Thymus (tissue), 11 donors: ENCODE results near the gene PAQR6. TPM values are rescaled to one million over a fixed set of nuclear protein-coding genes. Genes with fewer than 3 reads are reported as not detected.

Source experiments
- DNase-seq, 9 donors: peaks; one replicate each; pipeline ENCODE4 v3.0.0-alpha.2; 2013; ENCODE audit warnings: low spot score in 9 of 9, low read depth in 6 of 9, missing footprints in 1 of 9
- H3K27ac ChIP-seq, 2 donors: one replicate each; pipeline ENCODE4 v1.5.1; 2013; ENCODE audit warnings: control low read depth in 1 of 2, low read depth in 1 of 2, low read length in 1 of 2, mild to moderate bottlenecking in 1 of 2, moderate library complexity in 1 of 2
- H3K27me3 ChIP-seq, 2 donors: one replicate each; pipeline ENCODE4 v1.5.1; 2013; ENCODE audit warnings: low read length in 1 of 2; ENCODE audit not compliant: control insufficient read depth in 2 of 2, insufficient read depth in 1 of 2
- H3K36me3 ChIP-seq, 2 donors: one replicate each; pipeline ENCODE4 v1.5.1; 2013; ENCODE audit warnings: low read length in 1 of 2, mild to moderate bottlenecking in 1 of 2, moderate library complexity in 1 of 2; ENCODE audit not compliant: control insufficient read depth in 2 of 2, insufficient read depth in 2 of 2
- H3K4me1 ChIP-seq, 2 donors: one replicate each; pipeline ENCODE4 v1.5.1; 2013; ENCODE audit warnings: low read length in 2 of 2; ENCODE audit not compliant: control insufficient read depth in 2 of 2, insufficient read depth in 2 of 2
- H3K4me3 ChIP-seq, 2 donors: one replicate each; pipeline ENCODE4 v1.5.1; 2013; ENCODE audit warnings: low read length in 2 of 2, control low read depth in 1 of 2, mild to moderate bottlenecking in 1 of 2
- H3K9me3 ChIP-seq, 2 donors: one replicate each; pipeline ENCODE4 v1.5.1; 2013; ENCODE audit warnings: low read length in 1 of 2, mild to moderate bottlenecking in 1 of 2; ENCODE audit not compliant: control insufficient read depth in 2 of 2, insufficient read depth in 1 of 2
- WGBS: extraction: QIAGEN DNeasy Blood & Tissue Kit; methylation state at CpG from one replicate; pipeline ENCODE4 v1.1.7; 2013; 5-methylcytosine and 5-hydroxymethylcytosine counted together
- polyA plus RNA-seq: library from polyadenylated mRNA; stranded (reverse); fragments of 200-250 nt; gene quantifications from one replicate; pipeline ENCODE4 v1.2.3, GENCODE V29; 2013
- total RNA-seq: library from RNA; stranded (reverse); fragments of 120-200 nt; gene quantifications from one replicate; pipeline ENCODE4 v1.2.4, GENCODE V29; 2013
- donor health status: healthy.

The PAQR6 gene
- total and polyA plus RNA-seq, 2 donors = 0.61 to 8.6 TPM

- H3K9me3 ChIP-seq = no peaks in the 10 kb centered on the region
- peaks cover 25 to 44% of the 10 kb centered on the region in 2 donors for H3K36me3 ChIP-seq
- no peak overlapping the region for H3K4me3 ChIP-seq
- peaks cover 15 to 36% of the 10 kb centered on the region in 2 donors for H3K4me1 ChIP-seq
- no peak for DNase-seq
- H3K27me3 ChIP-seq = no peaks in the 10 kb centered on the region
- no peak overlapping the region for H3K27ac ChIP-seq
- WGBS = 94% methylated on average over 2 of the region's 2 CpGs
Observed at GRCh38 chr1:156196445-156196844, 51.4 kb downstream of the PAQR6 start.

DNA sequence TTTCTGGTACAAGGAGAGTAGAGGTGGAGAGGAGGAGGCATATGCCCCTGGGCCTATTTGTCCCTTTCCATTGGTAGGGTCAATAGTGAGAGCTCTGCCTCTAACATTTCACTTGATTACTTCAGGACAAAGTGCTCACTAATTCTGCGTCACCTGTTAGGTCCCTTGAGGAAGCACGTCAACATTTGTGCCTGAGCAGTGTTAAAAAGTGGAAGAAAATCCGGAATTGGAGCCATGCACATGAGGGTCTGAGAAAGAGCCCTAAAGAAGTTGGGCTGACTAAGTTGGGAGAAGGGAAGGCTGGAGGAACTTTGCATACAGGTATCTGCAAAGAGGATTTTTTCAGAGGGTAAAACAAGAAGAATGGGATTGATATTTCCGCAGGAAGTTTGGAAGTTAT is 52.0 kb downstream of the PAQR6 start:
- H3K4me1 ChIP-seq = peaks cover 15 to 36% of the 10 kb centered on the region in 2 donors
- 90% methylated on average over 4 of the region's 4 CpGs for WGBS

GRCh38 chr1:156194300-156194652 is 53.6 kb downstream of the PAQR6 start:
- Histone ChIP-seq H3K4me1 (peaks cover 12 to 36% of the 10 kb centered on the region in 2 donors), H3K27me3 (no peaks in the 10 kb centered on the region), H3K27ac (peak overlapping the region; percentile 52 to 80), H3K9me3 (no peaks in the 10 kb centered on the region), H3K36me3 (peaks cover 11 to 31% of the 10 kb centered on the region in 2 donors), H3K4me3 (peak overlapping the region; percentile 65 to 95)
- DNase-seq = no peak
- WGBS = 17% methylated on average over 14 of the region's 14 CpGs

More for the DNA sequence above, 52.0 kb downstream of the PAQR6 start:
- DNase-seq = no peak
- Histone ChIP-seq H3K9me3 (no peaks in the 10 kb centered on the region), H3K4me3 (no peak overlapping the region), H3K27ac (no peak overlapping the region), H3K27me3 (no peaks in the 10 kb centered on the region), H3K36me3 (peaks cover 22 to 44% of the 10 kb centered on the region in 2 donors)

- peaks cover 0 to 3% of the 10 kb centered on the region in 2 donors for H3K9me3 ChIP-seq
- H3K27ac ChIP-seq = peak within 1 kb of the TSS; percentile 86 to 89
- peak within 1 kb of the TSS; percentile 65 to 95 for H3K4me3 ChIP-seq
- peaks cover 11 to 27% of the 10 kb centered on the region in 2 donors for H3K36me3 ChIP-seq
- WGBS = 1% methylated on average over 59 of the region's 59 CpGs
- H3K4me1 ChIP-seq = peaks cover 12 to 34% of the 10 kb centered on the region in 2 donors
- no peaks in the 10 kb centered on the region for H3K27me3 ChIP-seq
- peak; percentile 97 to 100 (median 99) for DNase-seq
Observed at GRCh38 chr1:156193488-156194299, 54.2 kb downstream of the PAQR6 start, which contains the start of gene SLC25A44. SLC25A44 (plus strand) TSS chr1:156194104; CDS start chr1:156199848, 5,744 bp downstream.

Other genes with a start within 250 kb of the PAQR6 start
- 262 TPM for gene SSR2, start 227.1 kb downstream of the PAQR6 start, total RNA-seq
- gene SSR2, start 227.1 kb downstream of the PAQR6 start, polyA plus RNA-seq = 251 TPM
- 10.4 TPM for gene UBQLN4, start 194.3 kb downstream of the PAQR6 start, total RNA-seq
- 15.1 TPM for gene UBQLN4, start 194.3 kb downstream of the PAQR6 start, polyA plus RNA-seq
- 75.9 TPM for gene LAMTOR2, start 193.3 kb downstream of the PAQR6 start, total RNA-seq
- 82.2 TPM for gene LAMTOR2, start 193.3 kb downstream of the PAQR6 start, polyA plus RNA-seq
- 17.6 TPM for gene RAB25, start 186.9 kb downstream of the PAQR6 start, total RNA-seq
- gene RAB25, start 186.9 kb downstream of the PAQR6 start, polyA plus RNA-seq = 43.1 TPM
- 1.3 TPM for gene MEX3A, start 165.6 kb downstream of the PAQR6 start, total RNA-seq
- gene MEX3A, start 165.6 kb downstream of the PAQR6 start, polyA plus RNA-seq = 0.55 TPM
- gene LMNA, start 133.3 kb downstream of the PAQR6 start, total RNA-seq = 51.6 TPM
- gene LMNA, start 133.3 kb downstream of the PAQR6 start, polyA plus RNA-seq = 68.3 TPM
- 6.4 TPM for gene SEMA4A, start 94.5 kb downstream of the PAQR6 start, total RNA-seq
- gene SEMA4A, start 94.5 kb downstream of the PAQR6 start, polyA plus RNA-seq = 14.8 TPM
- 8.8 TPM for gene SLC25A44, start 54.0 kb downstream of the PAQR6 start, total RNA-seq
- gene SLC25A44, start 54.0 kb downstream of the PAQR6 start, polyA plus RNA-seq = 10.7 TPM
- 56.8 TPM for gene PMF1, start 35.0 kb downstream of the PAQR6 start, total RNA-seq
- 67.4 TPM for gene PMF1, start 35.0 kb downstream of the PAQR6 start, polyA plus RNA-seq
- 0.66 TPM for gene BGLAP, start 5.9 kb downstream of the PAQR6 start, total RNA-seq
- gene BGLAP, start 5.9 kb downstream of the PAQR6 start, polyA plus RNA-seq = 4.3 TPM
- gene SMG5, start 34.8 kb upstream of the PAQR6 start, total RNA-seq = 32.3 TPM
- gene SMG5, start 34.8 kb upstream of the PAQR6 start, polyA plus RNA-seq = 28.2 TPM
- gene TMEM79, start 36.3 kb upstream of the PAQR6 start, total RNA-seq = 3.4 TPM
- gene TMEM79, start 36.3 kb upstream of the PAQR6 start, polyA plus RNA-seq = 10.2 TPM
- 20.3 TPM for gene GLMP, start 47.6 kb upstream of the PAQR6 start, total RNA-seq
- gene GLMP, start 47.6 kb upstream of the PAQR6 start, polyA plus RNA-seq = 40.0 TPM
- not detected for gene VHLL, start 51.3 kb upstream of the PAQR6 start, total RNA-seq
- gene VHLL, start 51.3 kb upstream of the PAQR6 start, polyA plus RNA-seq = 0.09 TPM
- gene CCT3, start 90.2 kb upstream of the PAQR6 start, total RNA-seq = 296 TPM
- gene CCT3, start 90.2 kb upstream of the PAQR6 start, polyA plus RNA-seq = 114 TPM
- 0.71 TPM for gene TSACC, start 90.5 kb upstream of the PAQR6 start, total RNA-seq
- 0.27 TPM for gene TSACC, start 90.5 kb upstream of the PAQR6 start, polyA plus RNA-seq
- 0.05 TPM for gene RHBG, start 121.2 kb upstream of the PAQR6 start, total RNA-seq
- 0.37 TPM for gene RHBG, start 121.2 kb upstream of the PAQR6 start, polyA plus RNA-seq